DND-41 (cell line): Measurements from ENCODE around the gene EID2.

Source experiments
- EZH2 ChIP-seq: IDR thresholded peaks from 3 replicates; pipeline ENCODE4 v1.6.1; 2012; ENCODE audit warnings: borderline replicate concordance, low read depth, mild to moderate bottlenecking, moderate library complexity, low read length, inconsistent platforms; ENCODE audit not compliant: severe bottlenecking
- TF ChIP-seq, protein P1 (sequence below): IDR thresholded peaks from 2 replicates; pipeline ENCODE4 v1.5.1; 2012; ENCODE audit warnings: borderline replicate concordance, low read length, moderate library complexity, mild to moderate bottlenecking; ENCODE audit not compliant: poor library complexity, severe bottlenecking; ENCODE audit errors: extremely low read depth

DNA sequence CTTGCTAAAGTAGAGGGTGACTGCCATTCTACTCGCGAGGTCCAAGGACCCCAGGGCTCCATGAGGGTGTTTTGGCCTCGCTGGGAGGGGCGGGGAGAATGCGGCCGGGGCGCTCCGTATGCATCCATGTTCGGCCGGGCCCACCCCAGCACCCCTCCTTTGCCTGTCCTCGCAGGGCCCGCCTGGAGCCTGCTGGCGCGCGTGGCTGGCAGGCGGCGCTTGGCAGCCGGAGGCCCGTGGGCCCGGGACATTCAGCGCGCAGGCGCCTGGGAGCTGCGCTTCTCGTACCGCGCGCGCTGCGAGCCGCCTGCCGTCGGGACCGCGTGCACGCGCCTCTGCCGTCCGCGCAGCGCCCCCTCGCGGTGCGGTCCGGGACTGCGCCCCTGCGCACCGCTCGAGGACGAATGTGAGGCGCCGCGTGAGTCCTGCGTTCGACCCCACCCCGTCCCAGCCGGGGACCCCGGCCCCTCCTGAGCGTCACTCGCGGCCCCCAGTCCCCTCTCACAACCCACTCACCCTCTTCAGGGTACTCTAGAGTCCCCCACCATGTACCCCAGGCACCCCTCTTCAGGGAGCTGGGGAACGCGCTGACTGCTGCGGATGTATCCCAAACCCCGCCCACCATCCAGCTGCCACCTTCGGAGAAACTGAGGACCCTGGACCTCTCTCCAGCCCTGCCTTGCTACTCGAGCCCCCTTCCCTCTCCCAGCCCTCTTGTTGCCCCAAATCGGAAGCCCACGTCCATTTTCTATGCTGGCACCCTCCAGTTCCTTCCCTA is 37.1 kb downstream of the EID2 start:
- no peak for TF ChIP-seq EZH2
- TF ChIP-seq, protein P1, sequence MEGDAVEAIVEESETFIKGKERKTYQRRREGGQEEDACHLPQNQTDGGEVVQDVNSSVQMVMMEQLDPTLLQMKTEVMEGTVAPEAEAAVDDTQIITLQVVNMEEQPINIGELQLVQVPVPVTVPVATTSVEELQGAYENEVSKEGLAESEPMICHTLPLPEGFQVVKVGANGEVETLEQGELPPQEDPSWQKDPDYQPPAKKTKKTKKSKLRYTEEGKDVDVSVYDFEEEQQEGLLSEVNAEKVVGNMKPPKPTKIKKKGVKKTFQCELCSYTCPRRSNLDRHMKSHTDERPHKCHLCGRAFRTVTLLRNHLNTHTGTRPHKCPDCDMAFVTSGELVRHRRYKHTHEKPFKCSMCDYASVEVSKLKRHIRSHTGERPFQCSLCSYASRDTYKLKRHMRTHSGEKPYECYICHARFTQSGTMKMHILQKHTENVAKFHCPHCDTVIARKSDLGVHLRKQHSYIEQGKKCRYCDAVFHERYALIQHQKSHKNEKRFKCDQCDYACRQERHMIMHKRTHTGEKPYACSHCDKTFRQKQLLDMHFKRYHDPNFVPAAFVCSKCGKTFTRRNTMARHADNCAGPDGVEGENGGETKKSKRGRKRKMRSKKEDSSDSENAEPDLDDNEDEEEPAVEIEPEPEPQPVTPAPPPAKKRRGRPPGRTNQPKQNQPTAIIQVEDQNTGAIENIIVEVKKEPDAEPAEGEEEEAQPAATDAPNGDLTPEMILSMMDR, result no peak
